OCI-LY1 (cell line): ENCODE data around the gene SH3D21.

ENCODE experiments used
- H2AFZ ChIP-seq: fragments of 200-600 bp; sonication (generic), shearing (Covaris generic); 2 replicates; pipeline ENCODE4 v1.6.0; 2014; ENCODE audit warnings: antibody characterized with exemption, mild to moderate bottlenecking, low read length
- H3F3A ChIP-seq: fragments of 200-600 bp; sonication (generic), shearing (Covaris generic); 2 replicates; pipeline ENCODE4 v1.6.0; 2014; ENCODE audit warnings: mild to moderate bottlenecking, antibody characterized with exemption, low read length, moderate library complexity; ENCODE audit not compliant: insufficient read depth
- H3K27ac ChIP-seq: fragments of 200-600 bp; sonication (generic); 2 replicates; pipeline ENCODE4 v1.5.1; 2014; ENCODE audit warnings: low read length, mixed run types, mild to moderate bottlenecking, low read depth; ENCODE audit not compliant: poor library complexity, severe bottlenecking
- H3K27me3 ChIP-seq: fragments of 200-600 bp; sonication (generic); 2 replicates; pipeline ENCODE4 v1.6.0; 2014; ENCODE audit warnings: antibody characterized with exemption, mild to moderate bottlenecking, low read length, moderate library complexity; ENCODE audit not compliant: insufficient read depth
- H3K36me3 ChIP-seq: fragments of 200-600 bp; sonication (generic); 2 replicates; pipeline ENCODE4 v1.6.1; 2014; ENCODE audit warnings: mild to moderate bottlenecking, antibody characterized with exemption, low read length, moderate library complexity, mixed read lengths; ENCODE audit not compliant: insufficient read depth
- H3K4me1 ChIP-seq: fragments of 200-600 bp; sonication (generic); 2 replicates; pipeline ENCODE4 v1.5.1; 2014; ENCODE audit warnings: mild to moderate bottlenecking, low read length, moderate library complexity; ENCODE audit not compliant: insufficient read depth, severe bottlenecking
- H3K4me2 ChIP-seq: fragments of 200-600 bp; sonication (generic), shearing (Covaris generic); 2 replicates; pipeline ENCODE4 v1.6.1; 2014; ENCODE audit warnings: low read length
- H3K4me3 ChIP-seq: fragments of 200-600 bp; sonication (generic); 2 replicates; pipeline ENCODE4 v1.5.1; 2014; ENCODE audit warnings: low read length, low read depth, mild to moderate bottlenecking, mixed read lengths; ENCODE audit not compliant: poor library complexity, severe bottlenecking
- H3K79me2 ChIP-seq: fragments of 200-600 bp; shearing (Covaris generic); 2 replicates; pipeline ENCODE4 v1.6.1; 2016; ENCODE audit warnings: mixed run types, low read length, mixed read lengths; ENCODE audit not compliant: insufficient read depth
- H3K9ac ChIP-seq: fragments of 200-600 bp; sonication (generic), shearing (Covaris generic); 2 replicates; pipeline ENCODE4 v1.6.1; 2014; ENCODE audit warnings: mild to moderate bottlenecking, low read length, mixed read lengths
- H3K9me2 ChIP-seq: fragments of 200-600 bp; sonication (generic), shearing (Covaris generic); 2 replicates; pipeline ENCODE4 v1.6.1; 2014; ENCODE audit warnings: low read depth, mild to moderate bottlenecking, low read length, mixed read lengths
- H3K9me3 ChIP-seq: fragments of 200-600 bp; shearing (Covaris generic); 2 replicates; pipeline ENCODE4 v1.6.1; 2014; ENCODE audit warnings: low read length, mixed read lengths
- H4K20me1 ChIP-seq: fragments of 200-600 bp; sonication (generic), shearing (Covaris generic); 2 replicates; pipeline ENCODE4 v1.6.0; 2016; ENCODE audit warnings: mild to moderate bottlenecking, low read length; ENCODE audit not compliant: insufficient read depth
- CTCF ChIP-seq: fragments of 200-600 bp; sonication (generic), shearing (Covaris generic); IDR thresholded peaks from 2 replicates; pipeline ENCODE4 v1.5.1; 2017; ENCODE audit warnings: mild to moderate bottlenecking, antibody characterized with exemption, low read length, moderate library complexity, mixed read lengths
- EZH2 ChIP-seq: fragments of 200-600 bp; sonication (generic), shearing (Covaris generic); IDR thresholded peaks from 2 replicates; pipeline ENCODE4 v1.8.0; 2017; ENCODE audit warnings: borderline replicate concordance, mixed run types, mild to moderate bottlenecking, antibody characterized with exemption, low read length, moderate library complexity, mixed read lengths

Gene SH3D21

DNA sequence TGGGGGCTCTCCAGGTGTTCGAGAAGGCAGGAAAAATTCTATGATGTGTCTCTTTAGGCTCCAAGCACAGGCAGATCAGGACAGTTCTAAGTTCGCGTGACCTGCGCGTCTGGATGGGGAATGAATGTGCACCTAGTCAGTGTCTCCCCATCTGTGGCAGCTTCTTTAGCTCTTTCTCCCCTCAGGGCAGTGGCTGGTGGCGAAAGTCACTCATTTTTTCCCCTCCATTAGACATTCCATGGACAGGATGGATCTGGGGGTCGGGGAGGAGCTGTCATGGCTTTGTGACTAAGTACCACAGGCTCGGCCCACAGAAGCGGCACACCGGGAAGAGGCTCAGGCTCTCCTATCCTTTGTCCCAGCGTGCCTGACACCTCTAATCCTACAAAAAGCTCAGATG lies 48.3 kb downstream of the SH3D21 start:
- Histone ChIP-seq H3K4me1 (peaks cover 24% of the 10 kb centered on the region), H3K9me3 (no peaks in the 10 kb centered on the region), H2AFZ (no peak overlapping the region), H3K79me2 (no peaks in the 10 kb centered on the region), H3F3A (no peaks in the 10 kb centered on the region), H3K27ac (no peak overlapping the region), H4K20me1 (no peaks in the 10 kb centered on the region), H3K27me3 (no peaks in the 10 kb centered on the region), H3K9ac (no peak overlapping the region), H3K9me2 (no peaks in the 10 kb centered on the region), H3K36me3 (peaks cover 64% of the 10 kb centered on the region; the same call in 1 of the 2 replicates), H3K4me2 (no peak overlapping the region), H3K4me3 (no peak overlapping the region)
- TF ChIP-seq CTCF (no peak), EZH2 (no peak)

- no peak overlapping the region for H2AFZ ChIP-seq
- no peak overlapping the region for H3K27ac ChIP-seq
- H3K9ac ChIP-seq: no peak overlapping the region
- H3K9me2 ChIP-seq: no peaks in the 10 kb centered on the region
- no peaks in the 10 kb centered on the region for H3K27me3 ChIP-seq
- H4K20me1 ChIP-seq: no peaks in the 10 kb centered on the region
- H3K9me3 ChIP-seq: no peaks in the 10 kb centered on the region
- H3K36me3 ChIP-seq: peaks cover 56% of the 10 kb centered on the region; the same call in 1 of the 2 replicates
- H3K79me2 ChIP-seq: no peaks in the 10 kb centered on the region
- H3F3A ChIP-seq: no peaks in the 10 kb centered on the region
- no peak overlapping the region for H3K4me3 ChIP-seq
- peaks cover 24% of the 10 kb centered on the region for H3K4me1 ChIP-seq
- no peak for TF ChIP-seq EZH2
- no peak for TF ChIP-seq CTCF
- H3K4me2 ChIP-seq: no peak overlapping the region
These were observed 49.6 kb downstream of the SH3D21 start for GRCh38 chr1:36355811-36356210.

DNA sequence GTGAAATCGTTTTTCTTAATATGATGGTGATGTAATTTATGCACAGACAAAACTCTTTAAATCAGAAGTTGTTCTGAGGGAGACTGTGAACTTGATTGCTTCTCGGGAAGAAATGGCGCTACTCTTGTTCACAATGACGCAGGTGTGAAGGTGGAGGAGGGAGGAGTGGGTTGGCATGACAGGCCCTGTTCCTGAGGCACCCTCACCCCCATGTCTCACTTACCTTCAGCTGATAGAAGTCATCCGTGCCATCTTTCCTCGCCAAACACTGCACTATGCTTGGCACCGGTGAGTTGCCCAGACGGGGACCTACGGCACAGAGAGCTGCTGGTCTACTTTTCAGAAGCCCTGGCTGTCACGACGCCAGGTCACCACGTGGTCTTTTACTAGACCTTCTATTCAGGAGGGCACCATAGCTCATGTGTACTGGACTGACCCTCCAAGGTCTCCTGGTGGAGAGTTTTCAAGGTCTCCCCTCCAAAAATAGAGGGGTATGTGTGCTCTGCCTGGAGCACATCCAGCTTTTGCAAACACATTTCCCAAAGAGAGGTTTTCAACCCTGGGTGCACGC lies 52.4 kb downstream of the SH3D21 start:
- Histone ChIP-seq H4K20me1 (no peaks in the 10 kb centered on the region), H3K4me3 (no peak overlapping the region), H3K9ac (no peak overlapping the region), H3F3A (no peaks in the 10 kb centered on the region), H3K27ac (no peak overlapping the region), H3K9me3 (no peaks in the 10 kb centered on the region), H3K79me2 (no peaks in the 10 kb centered on the region), H3K27me3 (no peaks in the 10 kb centered on the region), H3K36me3 (peaks cover 51% of the 10 kb centered on the region; the same call in 1 of the 2 replicates), H3K4me1 (peaks cover 20% of the 10 kb centered on the region), H3K9me2 (no peaks in the 10 kb centered on the region), H3K4me2 (no peak overlapping the region), H2AFZ (no peak overlapping the region)
- no peak for TF ChIP-seq EZH2
- TF ChIP-seq CTCF: no peak
